Fibroblast of skin of back (primary cell): ENCODE results near the gene TMEM272.
A peak's percentile ranks its signal among the peaks of the same experiment; 100 is the strongest.

Experiments
- DNase-seq: peaks from one replicate; pipeline ENCODE4 v3.0.0-alpha.2; 2013

The TMEM272 gene

DNA sequence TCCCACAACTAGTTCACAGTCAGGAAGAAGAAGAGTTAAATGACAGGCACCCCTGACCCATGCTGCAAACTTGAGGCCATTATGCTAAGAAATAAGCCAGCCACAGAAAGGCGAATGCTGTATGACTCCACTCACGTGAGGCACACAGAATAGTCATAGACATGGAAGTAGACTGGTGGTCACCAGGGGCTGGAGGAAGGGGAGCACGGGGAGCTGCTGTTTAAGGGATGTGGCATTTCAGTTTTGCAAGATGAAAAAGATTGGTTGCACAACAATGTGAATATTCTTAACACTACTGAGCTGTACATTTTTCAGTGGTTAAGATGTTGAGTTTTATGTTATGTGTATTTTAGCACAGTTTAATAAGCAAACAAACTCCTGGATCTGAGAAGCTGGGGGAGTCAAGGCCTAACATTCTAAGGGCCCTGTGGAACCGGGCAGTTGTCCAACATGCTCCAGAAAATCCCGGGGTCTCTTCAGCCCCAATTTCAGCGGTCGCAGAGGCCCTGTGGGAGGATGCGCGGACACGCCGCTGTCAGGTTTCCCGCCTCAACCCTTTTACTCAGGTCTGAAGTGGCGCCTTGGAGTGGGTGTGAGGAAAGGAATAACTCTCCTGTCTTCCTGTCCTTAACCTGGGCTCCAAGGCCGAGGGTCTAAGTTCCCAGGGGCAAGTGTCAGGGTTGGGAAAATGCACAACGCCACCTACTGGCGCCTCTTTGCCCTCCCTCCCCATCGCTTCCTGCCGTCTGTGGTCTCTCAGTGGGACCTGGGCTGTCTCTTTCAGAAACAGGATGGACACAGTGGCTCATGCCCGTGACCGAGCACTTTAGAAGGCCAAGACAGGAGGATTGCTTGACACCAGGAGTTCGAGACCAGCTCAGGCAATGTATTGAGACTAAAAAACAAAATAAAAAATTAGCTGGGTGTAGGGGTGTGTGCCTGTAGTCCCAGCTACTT, 4.4 kb upstream of the TMEM272 start:
- peak; percentile 27 for DNase-seq

DNA sequence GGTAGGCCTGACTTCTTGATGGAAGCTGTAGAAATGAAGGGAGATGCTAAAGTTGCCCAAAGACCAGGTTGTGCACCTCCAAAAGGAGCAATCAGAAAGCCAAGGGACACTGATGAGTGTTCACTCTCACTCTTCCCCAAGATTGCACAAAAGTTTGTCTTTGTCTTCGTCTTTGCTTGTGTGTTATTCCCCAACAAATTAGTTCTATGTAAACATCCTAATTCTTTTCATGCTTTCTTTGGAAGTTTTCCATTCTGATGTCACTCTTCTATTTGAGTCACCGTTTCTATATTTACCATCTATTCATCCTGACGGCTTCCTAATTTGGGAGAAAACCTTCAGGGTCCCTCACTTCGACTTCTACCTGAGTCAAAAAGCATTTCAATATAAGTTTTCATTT, 3.7 kb upstream of the TMEM272 start:
- peak; percentile 69 for DNase-seq

DNA sequence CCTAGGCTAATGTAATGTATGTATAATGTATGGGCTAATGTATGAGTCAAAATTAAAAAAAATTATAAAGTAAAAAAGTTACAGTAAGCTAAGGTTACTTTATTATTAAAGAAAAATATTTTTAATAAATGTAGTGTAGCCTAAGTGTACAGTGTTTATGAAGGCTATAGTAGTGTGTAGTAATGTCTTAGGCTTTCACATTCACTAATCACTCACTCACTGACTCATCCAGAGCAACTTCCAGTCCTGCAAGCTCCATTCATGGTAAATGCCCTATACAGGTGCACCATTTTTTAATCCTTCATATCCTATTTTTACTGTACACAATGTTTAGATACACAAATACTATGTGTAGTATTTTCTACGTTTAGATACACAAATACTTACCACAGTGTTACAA, 1.8 kb upstream of the TMEM272 start:
- DNase-seq: no peak

DNA sequence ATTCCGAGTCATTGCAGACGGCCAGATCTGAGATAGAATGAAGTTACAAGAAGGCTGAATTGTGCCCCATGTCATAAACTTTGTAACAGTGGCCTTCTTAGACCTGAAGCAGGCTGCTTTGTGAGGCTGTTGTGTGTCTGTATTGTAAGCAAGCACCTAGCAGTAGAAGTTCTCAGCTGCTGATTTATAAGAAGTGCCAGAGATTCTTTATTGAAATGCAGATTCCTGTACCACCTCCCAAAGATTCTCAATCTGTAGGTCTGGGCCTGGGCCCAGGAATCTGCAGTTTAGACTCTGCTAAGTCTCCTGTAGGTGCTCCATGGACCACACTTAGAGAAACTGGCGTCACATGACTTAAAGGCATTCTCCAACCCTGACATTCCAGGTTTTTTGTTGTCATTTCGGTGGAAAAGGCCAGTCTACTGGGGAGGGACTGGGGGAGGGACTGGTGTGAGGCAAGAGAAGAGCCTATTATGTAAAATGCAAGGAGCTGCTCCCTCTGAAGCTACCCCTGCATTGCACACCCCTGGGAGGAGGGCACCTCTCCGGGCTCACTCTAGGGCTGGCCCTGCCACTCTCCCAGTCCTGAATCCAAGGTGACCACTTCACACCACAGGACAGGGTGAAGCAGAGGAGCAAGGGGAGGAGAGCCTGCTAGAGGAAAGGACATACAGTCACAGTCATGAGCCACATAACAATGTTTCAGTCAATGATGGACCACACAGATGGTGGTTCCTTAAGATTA, 769 bp upstream of the TMEM272 start:
- no peak for DNase-seq

DNA sequence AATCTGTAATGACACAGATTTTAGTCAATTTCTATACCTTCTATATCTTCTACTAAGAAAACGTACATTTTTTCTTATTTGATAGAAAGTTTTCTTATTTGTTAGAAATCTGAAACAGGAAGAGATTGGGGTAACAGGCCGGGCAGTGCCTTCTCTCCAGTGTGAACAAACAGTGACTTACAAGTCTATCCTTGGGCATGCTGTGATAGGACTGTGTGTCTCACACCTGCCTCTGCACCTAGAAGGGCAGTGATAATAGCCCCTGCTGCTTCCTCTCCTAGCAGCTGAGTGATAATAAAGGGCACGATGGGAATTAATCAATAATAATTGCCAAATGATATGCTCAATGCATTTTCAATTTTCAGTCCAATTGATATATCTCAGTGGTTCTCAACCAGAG, 1.4 kb downstream of the TMEM272 start:
- no peak for DNase-seq

DNA sequence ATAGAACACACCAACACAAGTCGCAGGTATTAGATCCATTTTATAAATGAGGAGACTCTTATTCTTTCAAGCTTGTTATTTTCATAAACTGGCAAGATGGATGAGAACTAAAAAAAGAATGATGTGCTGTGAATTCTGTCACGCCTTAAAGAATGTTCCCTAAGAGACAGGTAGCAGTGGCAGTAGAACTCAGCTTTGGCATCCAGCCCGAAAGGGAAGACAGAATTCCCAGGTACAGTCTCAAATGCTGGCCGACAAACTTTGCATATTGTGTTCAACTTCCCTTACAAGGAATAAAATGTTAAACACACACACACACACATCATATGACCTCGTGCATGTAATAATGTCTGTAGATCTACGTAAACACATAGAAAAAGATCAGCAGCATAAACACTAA, 3.2 kb downstream of the TMEM272 start:
- no peak for DNase-seq

DNA sequence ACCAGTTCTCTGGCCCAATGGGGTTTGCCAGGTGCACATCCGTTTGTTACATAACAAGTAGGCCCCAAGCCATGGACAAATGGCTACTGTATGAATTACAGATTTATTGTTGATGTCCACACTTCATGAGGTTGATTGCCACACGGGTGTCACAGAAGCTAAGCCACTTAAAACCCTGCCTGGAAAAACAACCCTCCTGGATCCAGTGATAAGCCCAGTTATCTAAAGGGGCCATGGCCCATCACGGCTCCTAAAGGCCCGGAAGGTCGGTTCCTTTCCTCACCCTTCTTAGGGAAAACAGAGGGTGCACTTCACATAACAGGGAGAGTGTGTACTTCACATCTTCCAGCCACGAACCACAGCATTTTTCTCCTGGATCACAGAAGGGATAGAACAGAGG, 4.1 kb downstream of the TMEM272 start:
- no peak for DNase-seq

DNA sequence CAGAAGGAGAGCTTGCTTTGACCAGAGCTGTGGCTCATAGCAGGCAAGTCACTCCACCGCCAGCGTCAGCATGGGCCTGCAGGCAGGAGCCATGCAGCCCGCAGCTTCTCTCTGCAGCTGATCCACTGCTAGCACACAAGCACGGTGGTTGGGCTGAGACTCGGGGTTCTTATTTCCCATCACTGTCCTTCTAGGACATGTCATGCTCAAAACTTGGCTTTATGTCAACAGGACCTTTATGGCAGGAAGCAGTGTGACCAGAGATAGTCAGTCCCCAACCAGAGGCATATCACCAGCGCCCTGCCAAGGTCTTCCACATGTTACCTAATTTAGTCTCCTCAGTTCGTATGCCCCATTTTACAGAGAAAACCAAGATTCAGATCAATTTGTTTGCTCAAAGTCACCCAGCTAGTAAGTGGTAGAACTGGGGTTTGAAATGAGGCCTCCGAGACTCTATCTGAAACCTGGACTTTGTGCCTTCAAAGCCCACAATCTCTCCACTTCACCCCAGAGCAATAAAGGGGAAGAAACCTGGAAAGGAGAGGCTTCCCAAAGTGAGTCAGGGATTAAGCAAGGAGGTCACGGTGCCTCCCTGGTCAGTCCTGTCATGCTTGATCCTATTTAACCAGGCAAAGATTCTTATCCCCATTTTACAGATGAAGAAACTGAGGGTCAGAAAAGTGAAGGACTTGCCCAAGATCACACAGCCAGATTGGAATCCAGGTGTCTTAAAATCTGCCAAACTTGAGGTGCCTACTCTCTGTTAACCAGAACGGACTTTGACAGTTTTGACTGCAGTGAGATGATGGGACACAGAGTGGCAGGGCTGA, 5.1 kb downstream of the TMEM272 start:
- no peak for DNase-seq

DNA sequence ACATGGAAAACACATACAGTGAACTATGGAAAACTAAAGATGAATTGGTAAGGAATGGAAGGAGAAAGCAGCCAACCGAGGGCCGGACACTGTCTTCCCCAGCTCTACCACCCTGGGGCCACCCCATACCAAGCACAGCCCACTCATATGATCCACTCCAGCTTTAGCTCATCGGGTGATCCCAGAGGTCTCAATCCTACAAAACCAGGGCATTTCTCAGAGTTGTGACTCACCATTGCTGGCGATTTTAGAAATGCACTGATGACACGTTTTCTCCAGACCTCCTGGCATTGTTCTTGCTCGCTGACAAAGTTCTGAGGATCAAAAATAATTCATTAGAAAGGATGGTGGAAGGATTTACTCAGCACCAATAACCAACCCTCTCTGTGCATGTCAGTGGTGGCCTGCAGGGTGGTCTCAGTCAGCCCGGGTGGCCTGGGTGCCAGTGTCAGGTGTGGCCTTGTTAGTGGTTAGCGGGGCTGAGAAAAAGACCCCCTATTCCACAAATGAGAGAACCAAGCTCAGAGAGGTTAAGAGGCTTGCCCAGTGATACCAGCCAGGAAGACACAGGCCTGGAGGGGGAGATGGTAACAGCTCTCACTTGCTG, 6.6 kb downstream of the TMEM272 start:
- peak; percentile 78 for DNase-seq

DNA sequence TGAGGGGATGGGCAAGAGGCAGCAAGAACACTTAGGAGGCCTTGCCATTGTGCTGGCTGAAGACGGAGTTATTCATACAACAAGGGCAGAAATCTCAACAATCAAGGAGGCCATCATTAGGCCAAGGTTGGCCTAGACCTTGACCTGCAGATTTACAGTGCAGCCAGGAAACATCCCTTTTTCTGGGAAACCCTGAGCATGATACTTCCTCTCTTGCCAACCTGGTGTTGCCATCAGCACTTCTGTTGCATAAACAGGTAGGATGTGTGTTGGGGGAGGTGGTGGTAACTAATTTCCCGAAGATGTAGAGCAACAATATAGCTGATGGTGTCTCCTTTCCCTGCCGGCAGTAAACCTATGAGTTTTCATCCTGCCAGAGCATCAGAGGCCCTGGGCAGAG, 8.0 kb downstream of the TMEM272 start:
- DNase-seq: no peak

DNA sequence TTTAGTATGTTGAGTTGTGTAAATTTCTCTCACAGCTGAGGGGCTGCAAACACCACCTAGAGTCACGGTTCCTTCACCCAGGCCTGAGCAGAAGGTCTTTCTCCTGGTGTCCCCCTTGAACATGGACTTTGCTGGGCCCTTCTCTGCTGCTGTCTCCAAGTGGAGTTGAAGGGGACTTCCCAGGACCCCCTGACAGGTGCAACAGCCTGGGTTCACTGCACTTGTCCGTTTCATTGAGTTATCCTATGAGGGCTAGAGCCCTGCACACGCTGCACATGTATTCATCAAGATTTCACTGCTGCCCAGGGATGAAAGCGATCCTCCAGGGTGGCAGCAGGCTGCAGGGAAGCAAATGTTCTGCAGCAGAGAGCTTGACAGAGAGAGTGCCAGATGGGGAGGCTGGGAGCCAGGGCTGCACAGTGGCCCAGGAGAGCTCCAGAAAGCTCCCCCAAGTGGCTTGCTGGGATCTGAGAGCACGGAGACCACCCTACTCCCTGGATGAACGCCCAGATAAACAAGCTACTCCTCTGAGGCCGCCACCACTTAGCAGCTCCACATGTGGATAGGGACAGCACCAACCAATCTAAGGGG, 10.3 kb downstream of the TMEM272 start:
- no peak for DNase-seq

DNA sequence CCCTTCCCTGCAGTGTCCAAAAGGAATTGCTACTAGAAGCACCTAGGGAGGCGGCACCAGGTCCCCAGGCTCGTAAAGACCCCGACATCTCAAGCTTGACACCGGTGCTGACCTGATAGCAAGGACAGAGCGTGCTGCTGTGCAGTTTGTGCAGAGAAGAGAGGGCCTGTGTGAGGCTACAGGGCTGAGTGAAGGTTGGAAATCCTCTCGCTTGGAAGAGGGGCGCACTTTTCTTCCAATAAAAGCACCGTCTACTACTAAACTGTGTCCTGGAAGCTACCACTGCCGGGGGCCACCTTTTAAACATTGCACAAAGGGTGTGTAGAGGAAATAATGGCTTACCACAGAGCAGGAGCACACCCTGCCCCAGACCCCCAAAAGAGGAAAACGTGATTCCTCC, 11.0 kb downstream of the TMEM272 start:
- no peak for DNase-seq

DNA sequence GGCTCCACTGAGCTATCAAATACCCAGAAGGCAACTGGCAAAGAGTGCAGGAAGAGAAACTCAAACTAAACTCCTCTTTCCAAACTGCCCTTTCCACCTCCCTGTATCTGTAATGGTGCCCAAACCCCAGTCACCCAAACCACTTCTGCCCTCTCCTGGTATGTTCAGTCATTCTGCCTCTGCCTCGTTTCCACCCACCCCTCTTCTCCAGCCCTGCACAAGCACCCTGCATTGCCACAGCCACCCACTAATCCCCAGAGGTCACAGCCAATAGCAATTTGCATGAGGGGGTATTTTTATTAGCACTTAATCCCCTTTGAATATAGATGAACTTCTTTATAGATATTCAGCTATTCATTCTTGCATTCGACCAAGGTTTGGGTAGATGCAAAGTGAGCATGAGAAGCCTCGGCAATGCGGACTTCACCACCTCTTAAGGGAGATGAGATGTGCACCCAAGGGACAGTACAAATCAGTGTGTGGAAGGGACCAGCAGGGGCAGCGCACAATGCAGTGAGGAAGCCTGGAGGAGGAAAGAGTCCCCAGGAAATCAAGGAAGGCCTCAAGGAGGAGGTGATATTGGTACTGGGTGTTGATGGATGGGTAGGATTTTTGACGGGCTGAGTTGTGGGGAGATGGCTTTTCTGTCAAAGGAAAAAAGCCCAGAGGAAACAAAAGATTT, 12.4 kb downstream of the TMEM272 start:
- no peak for DNase-seq

DNA sequence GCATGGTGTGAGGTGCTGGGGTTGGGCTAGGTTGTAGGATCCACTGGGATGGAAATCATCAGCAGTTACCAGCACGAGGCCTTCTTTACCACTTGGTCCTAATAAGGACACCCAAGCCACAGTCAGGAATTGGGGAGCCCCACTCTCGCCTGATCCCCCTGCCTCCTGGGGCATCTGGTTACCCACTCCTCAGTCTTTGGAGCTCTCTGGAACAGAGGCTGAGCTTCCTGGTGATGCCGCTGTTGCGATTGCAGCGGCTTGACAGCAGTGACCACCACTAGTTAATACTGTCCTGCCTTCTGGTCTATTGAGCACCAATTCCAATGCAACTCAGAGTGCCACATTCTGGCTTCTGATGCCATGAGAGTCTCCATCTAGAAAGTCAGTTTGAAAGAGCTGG, 13.5 kb downstream of the TMEM272 start:
- no peak for DNase-seq

DNA sequence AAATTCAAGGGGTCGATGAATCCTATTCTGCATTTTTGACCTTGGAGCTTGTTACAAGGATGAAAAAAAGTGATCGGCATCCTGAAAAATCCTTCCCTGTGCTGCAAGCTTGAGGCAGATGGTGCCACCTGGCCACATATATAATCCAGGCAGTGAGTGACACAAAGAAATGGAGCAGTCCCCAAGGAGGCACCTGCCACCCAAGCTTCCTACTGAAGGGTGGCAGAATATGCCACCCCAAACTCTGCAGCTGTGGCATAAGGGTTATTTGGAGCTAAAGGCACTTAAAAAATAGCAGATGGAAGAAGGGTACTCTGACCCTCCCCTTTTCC, 15.4 kb downstream of the TMEM272 start:
- no peak for DNase-seq

DNA sequence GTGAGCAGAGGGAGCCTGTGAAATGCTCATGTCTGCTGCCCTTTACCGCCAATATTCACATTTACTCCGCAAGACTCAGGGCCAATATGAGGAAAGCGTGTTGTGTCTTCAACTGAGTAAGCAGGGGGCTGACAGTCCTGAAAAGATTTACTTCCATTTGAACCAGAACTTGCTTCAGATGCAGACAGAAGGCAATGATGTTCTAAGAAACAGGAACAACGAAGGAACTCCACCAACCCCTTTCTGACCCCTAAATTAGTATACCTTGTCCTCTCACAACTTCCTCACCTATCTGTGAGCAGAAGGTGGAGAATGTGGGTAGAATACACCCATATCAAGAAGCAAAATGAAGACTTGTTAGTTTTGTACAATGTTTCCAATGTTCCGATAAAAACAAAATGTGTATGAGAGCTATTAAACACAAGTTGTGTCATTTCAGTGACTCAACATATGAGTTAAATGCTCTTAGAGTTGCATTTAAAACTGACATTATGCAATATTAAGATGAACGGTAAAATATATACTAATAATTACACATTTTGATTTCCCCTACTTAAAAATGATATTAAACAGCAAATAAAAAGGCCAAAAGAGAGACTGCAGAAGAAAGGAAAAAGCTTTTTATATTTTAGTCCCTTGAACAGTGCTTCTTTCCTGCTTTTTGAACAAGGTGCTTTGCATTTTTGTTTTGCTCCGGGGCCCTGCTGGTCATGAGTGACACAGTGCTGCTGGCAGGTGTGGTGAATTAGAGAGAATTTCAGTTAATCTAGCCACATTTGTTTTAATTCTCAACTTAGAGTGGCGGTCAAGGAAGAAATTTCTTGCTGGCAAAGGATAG, 16.0 kb downstream of the TMEM272 start:
- no peak for DNase-seq

DNA sequence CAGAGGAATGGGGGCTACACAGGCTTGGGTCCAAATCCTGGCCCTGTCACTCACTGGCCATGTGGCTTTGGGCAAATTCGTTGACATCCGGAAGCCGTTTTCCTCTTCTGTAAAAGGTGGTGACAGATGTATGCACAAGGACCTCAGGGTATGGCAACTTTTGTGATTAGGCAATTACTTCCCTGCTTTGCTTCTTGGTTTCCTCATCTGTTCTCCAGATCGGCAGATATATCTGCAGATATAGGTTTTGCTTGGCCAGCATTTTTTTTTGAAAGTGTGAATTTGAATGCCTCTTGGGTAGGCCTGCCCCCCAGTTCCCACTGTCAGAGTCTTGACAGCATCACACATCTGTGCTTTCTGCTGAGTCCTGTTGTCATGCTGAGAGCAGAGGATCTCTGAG, 17.7 kb downstream of the TMEM272 start:
- DNase-seq: no peak

DNA sequence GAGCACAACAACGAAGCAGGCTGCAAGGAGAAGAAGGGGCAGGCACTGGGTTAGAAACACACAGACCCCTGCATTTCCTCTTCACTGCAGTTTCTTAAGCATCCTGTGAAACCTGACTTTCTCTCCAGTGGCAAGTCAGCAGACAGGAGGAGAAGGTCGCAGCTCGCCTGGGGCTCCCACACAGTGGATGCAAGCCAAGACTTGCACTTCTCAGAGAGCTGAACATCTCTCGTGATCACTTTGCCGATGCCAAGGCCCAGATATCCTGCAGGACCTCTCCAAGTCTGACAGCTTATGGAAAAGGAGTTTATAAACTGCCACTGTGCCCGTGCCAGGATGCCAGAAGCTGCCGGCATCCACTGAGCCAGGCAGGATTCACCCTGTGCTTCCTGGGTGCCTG, 18.4 kb downstream of the TMEM272 start:
- DNase-seq: no peak

DNA sequence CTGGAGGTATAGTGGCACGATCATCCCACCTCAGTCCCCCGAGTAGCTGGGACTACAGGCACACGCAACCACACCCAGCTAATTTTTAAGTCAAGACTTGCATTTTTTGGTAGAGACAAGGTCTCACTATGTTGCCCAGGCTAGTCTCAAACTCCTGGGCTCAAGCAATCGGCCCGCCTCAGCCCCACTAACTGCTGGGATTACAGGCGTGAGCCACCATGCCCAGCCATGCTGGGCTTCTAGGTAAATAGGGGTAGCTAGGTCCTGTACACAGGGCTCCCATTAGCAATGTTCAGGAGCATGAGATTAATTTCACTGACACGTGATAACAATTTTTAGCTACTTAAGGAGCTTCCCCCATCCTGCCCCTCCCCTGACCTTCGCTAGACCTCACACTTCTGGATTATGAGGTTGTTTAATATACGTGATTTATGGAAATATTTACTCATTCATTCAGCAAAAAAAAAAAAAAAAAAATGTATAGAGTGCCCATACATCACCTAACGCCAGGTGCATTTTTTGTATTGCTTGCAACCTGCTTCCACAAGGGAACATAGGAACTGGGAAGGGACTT, 19.2 kb downstream of the TMEM272 start:
- DNase-seq: no peak

DNA sequence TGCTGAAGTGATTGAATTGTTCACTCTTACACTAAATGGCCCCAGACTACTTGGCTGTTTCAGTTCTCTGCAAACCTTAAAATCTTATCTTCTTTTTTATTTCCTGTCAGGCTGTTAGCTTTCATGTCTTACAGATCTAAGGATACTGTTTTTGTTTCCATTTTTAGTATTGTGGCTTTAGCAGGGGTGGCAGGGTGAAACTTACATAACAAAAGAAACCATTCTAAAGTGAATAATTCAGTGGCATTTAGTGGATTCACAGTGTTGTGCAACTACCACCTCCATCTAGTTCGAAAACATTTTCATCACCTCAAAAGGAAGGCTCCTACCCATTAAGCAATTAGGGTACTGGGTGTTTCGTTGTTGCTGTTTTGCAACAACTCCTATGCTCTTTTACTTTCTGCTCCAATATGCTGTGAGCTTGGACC, 19.8 kb downstream of the TMEM272 start:
- DNase-seq: no peak
